Activated naive CD8-positive, alpha-beta T cell treated with anti-CD3 and anti-CD28 coated beads for 36 hours (primary cell): ENCODE data around the gene LYRM2. TPM values are rescaled to one million over a fixed set of nuclear protein-coding genes. Genes with fewer than 3 reads are reported as not detected.

ENCODE experiments used
- DNase-seq: peaks from one replicate; pipeline ENCODE4 v3.0.0; 2021
- H3K27ac Mint-ChIP-seq: one replicate; pipeline ENCODE4 v1.8.0; 2022; ENCODE audit warnings: mild to moderate bottlenecking, moderate library complexity, mixed read lengths
- H3K27me3 Mint-ChIP-seq: one replicate; pipeline ENCODE4 v1.8.0; 2022; ENCODE audit warnings: mild to moderate bottlenecking, mixed read lengths
- H3K36me3 Mint-ChIP-seq: one replicate; pipeline ENCODE4 v1.8.0; 2021; ENCODE audit warnings: mild to moderate bottlenecking, mixed read lengths
- H3K4me1 Mint-ChIP-seq: one replicate; pipeline ENCODE4 v1.8.0; 2021; ENCODE audit warnings: mixed read lengths
- H3K4me3 Mint-ChIP-seq: one replicate; pipeline ENCODE4 v1.8.0; 2022; ENCODE audit warnings: mild to moderate bottlenecking, moderate library complexity, mixed read lengths
- H3K9me3 Mint-ChIP-seq: one replicate; pipeline ENCODE4 v1.8.0; 2022; ENCODE audit warnings: mixed read lengths
- total RNA-seq, 2 experiments: library from RNA; stranded (reverse); gene quantifications; one replicate each; pipeline ENCODE4 v1.2.3, GENCODE V29; 2021

The LYRM2 gene
- 10 to 100 TPM; 31.6 to 32.3 TPM for total RNA-seq

- Mint-ChIP-seq H3K27me3 (no peaks in the 10 kb centered on the region), H3K36me3 (peaks cover 53% of the 10 kb centered on the region)
Measured at GRCh38 chr6:89638320-89639195, at the start of gene LYRM2. Gene LYRM2, minus strand, starts transcription at chr6:89638747. Its CDS starts 31 bp downstream, at chr6:89638716.

GRCh38 chr6:89688328-89688727 is 49.8 kb upstream of the LYRM2 start:
- no peak for DNase-seq
- no peak overlapping the region for H3K27ac Mint-ChIP-seq
- no peaks in the 10 kb centered on the region for H3K27me3 Mint-ChIP-seq
- peaks cover 37% of the 10 kb centered on the region for H3K36me3 Mint-ChIP-seq
- no peak overlapping the region for H3K4me3 Mint-ChIP-seq
- H3K9me3 Mint-ChIP-seq = no peaks in the 10 kb centered on the region
- H3K4me1 Mint-ChIP-seq = peaks cover 2% of the 10 kb centered on the region

More at GRCh38 chr6:89638320-89639195, at the start of gene LYRM2:
- peaks cover 27% of the 10 kb centered on the region for H3K4me1 Mint-ChIP-seq
- H3K9me3 Mint-ChIP-seq = no peaks in the 10 kb centered on the region
- DNase-seq = peak; percentile 93
- H3K4me3 Mint-ChIP-seq = peak within 1 kb of the TSS; percentile 93
- H3K27ac Mint-ChIP-seq = peak within 1 kb of the TSS; percentile 98

GRCh38 chr6:89685311-89685710 is 46.8 kb upstream of the LYRM2 start:
- no peak overlapping the region for H3K4me3 Mint-ChIP-seq
- DNase-seq = no peak
- no peak overlapping the region for H3K27ac Mint-ChIP-seq
- H3K4me1 Mint-ChIP-seq = no peaks in the 10 kb centered on the region
- H3K9me3 Mint-ChIP-seq = no peaks in the 10 kb centered on the region
- peaks cover 30% of the 10 kb centered on the region for H3K36me3 Mint-ChIP-seq
- H3K27me3 Mint-ChIP-seq = no peaks in the 10 kb centered on the region

- Mint-ChIP-seq H3K36me3 (peaks cover 32% of the 10 kb centered on the region), H3K9me3 (no peaks in the 10 kb centered on the region), H3K4me3 (no peak overlapping the region), H3K4me1 (no peaks in the 10 kb centered on the region), H3K27ac (no peak overlapping the region), H3K27me3 (no peaks in the 10 kb centered on the region)
- no peak for DNase-seq
Measured at GRCh38 chr6:89682991-89683390, 44.4 kb upstream of the LYRM2 start.

- Mint-ChIP-seq H3K36me3 (peaks cover 27% of the 10 kb centered on the region), H3K4me3 (no peak overlapping the region), H3K27ac (no peak overlapping the region), H3K4me1 (no peaks in the 10 kb centered on the region), H3K9me3 (no peaks in the 10 kb centered on the region), H3K27me3 (no peaks in the 10 kb centered on the region)
- no peak for DNase-seq
Measured at GRCh38 chr6:89681983-89682564, 43.5 kb upstream of the LYRM2 start.

- Mint-ChIP-seq H3K4me1 (no peaks in the 10 kb centered on the region), H3K36me3 (peaks cover 32% of the 10 kb centered on the region), H3K27ac (no peak overlapping the region), H3K9me3 (no peaks in the 10 kb centered on the region), H3K4me3 (no peak overlapping the region), H3K27me3 (no peaks in the 10 kb centered on the region)
- DNase-seq = no peak
Measured at GRCh38 chr6:89680551-89680950, 42.0 kb upstream of the LYRM2 start.

- Mint-ChIP-seq H3K27ac (no peak overlapping the region), H3K27me3 (no peaks in the 10 kb centered on the region), H3K4me1 (no peaks in the 10 kb centered on the region), H3K9me3 (no peaks in the 10 kb centered on the region), H3K36me3 (peaks cover 28% of the 10 kb centered on the region), H3K4me3 (no peak overlapping the region)
- DNase-seq = no peak
Measured at GRCh38 chr6:89680150-89680549, 41.6 kb upstream of the LYRM2 start.

GRCh38 chr6:89679215-89680120 is 40.9 kb upstream of the LYRM2 start:
- Mint-ChIP-seq H3K4me1 (no peaks in the 10 kb centered on the region), H3K9me3 (no peaks in the 10 kb centered on the region), H3K36me3 (peaks cover 21% of the 10 kb centered on the region), H3K4me3 (no peak overlapping the region), H3K27ac (no peak overlapping the region), H3K27me3 (no peaks in the 10 kb centered on the region)
- DNase-seq = no peak

- Mint-ChIP-seq H3K4me3 (no peak overlapping the region), H3K27ac (no peak overlapping the region), H3K9me3 (no peaks in the 10 kb centered on the region), H3K36me3 (peaks cover 19% of the 10 kb centered on the region), H3K4me1 (no peaks in the 10 kb centered on the region), H3K27me3 (no peaks in the 10 kb centered on the region)
- no peak for DNase-seq
Measured at GRCh38 chr6:89678531-89678930, 40.0 kb upstream of the LYRM2 start.

- H3K4me1 Mint-ChIP-seq = no peaks in the 10 kb centered on the region
- DNase-seq = no peak
- no peak overlapping the region for H3K27ac Mint-ChIP-seq
- H3K4me3 Mint-ChIP-seq = no peak overlapping the region
- H3K9me3 Mint-ChIP-seq = no peaks in the 10 kb centered on the region
- H3K27me3 Mint-ChIP-seq = no peaks in the 10 kb centered on the region
- peaks cover 24% of the 10 kb centered on the region for H3K36me3 Mint-ChIP-seq
Measured at GRCh38 chr6:89675949-89676748, 37.6 kb upstream of the LYRM2 start.

- peaks cover 21% of the 10 kb centered on the region for H3K36me3 Mint-ChIP-seq
- H3K9me3 Mint-ChIP-seq = no peaks in the 10 kb centered on the region
- H3K27ac Mint-ChIP-seq = no peak overlapping the region
- no peaks in the 10 kb centered on the region for H3K27me3 Mint-ChIP-seq
- H3K4me3 Mint-ChIP-seq = no peak overlapping the region
- DNase-seq = no peak
- no peaks in the 10 kb centered on the region for H3K4me1 Mint-ChIP-seq
Measured at GRCh38 chr6:89670935-89671565, 32.5 kb upstream of the LYRM2 start.

- DNase-seq = no peak
- Mint-ChIP-seq H3K4me3 (no peak overlapping the region), H3K36me3 (peaks cover 19% of the 10 kb centered on the region), H3K27me3 (no peaks in the 10 kb centered on the region), H3K4me1 (no peaks in the 10 kb centered on the region), H3K27ac (no peak overlapping the region), H3K9me3 (no peaks in the 10 kb centered on the region)
Measured at GRCh38 chr6:89669002-89669401, 30.5 kb upstream of the LYRM2 start.

GRCh38 chr6:89667872-89668556 is 29.5 kb upstream of the LYRM2 start:
- no peaks in the 10 kb centered on the region for H3K27me3 Mint-ChIP-seq
- no peaks in the 10 kb centered on the region for H3K9me3 Mint-ChIP-seq
- no peaks in the 10 kb centered on the region for H3K4me1 Mint-ChIP-seq
- H3K36me3 Mint-ChIP-seq = peaks cover 23% of the 10 kb centered on the region
- DNase-seq = no peak
- H3K27ac Mint-ChIP-seq = no peak overlapping the region
- no peak overlapping the region for H3K4me3 Mint-ChIP-seq
